ENCODE results near the gene LRBA.

DNA sequence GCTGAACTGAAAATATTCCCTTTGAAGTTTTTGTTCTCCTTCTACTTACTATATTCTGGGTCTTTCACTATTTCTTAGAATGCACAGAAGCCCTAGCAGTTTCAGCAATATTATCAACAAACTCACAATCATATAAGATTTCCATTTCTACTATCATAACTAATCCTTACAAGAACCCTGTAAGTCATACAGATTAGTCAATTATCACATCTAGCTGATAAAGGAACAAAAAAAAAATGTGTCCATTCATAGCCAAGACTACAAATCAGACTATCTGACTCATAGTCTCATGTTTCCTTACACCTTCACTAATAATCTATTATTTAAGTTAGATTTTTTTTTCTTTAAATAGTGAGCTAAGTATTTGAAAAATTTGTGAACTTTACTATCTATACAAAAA lies 72.5 kb downstream of the LRBA start:
- TF ChIP-seq POLR2A (IDR thresholded peaks at IDR 0.05; ENCODE audit: low read depth, low read length) (no peak), TAF1 (IDR thresholded peaks at IDR 0.05; ENCODE audit: borderline replicate concordance, low read depth, low read length) (no peak), POLR2AphosphoS5 (IDR thresholded peaks at IDR 0.05; ENCODE audit: low read depth, low read length) (no peak)

Measured in GM12892 (cell line).